Measurements from ENCODE around the gene ELP1. TPM values are rescaled to one million over a fixed set of nuclear protein-coding genes. Genes with fewer than 3 reads are reported as not detected.

The ELP1 gene
- total and polyA plus RNA-seq, 2 experiments from 2014 or later = 9.1 to 46.3 TPM

DNA sequence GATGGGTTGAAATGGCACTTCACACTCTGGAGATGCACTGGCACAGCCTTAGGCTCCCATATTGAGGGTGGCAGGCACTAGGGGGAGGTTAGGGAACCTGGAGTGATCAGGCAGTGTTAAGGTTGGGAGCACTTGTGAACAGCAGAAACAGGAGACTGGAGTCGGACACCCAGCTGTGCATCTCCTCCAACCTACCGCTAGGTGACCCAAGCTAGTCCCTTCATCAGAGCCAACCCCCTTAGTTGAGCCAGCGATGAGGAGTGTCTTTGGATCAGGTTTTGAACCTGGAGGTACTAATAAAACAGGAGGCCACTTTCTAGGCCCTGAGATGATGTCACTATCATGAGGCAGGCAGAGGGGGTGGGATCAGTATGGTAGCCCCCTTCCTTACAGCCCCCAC, 79.8 kb downstream of the ELP1 start:
- Histone ChIP-seq H4K20me1 (replicated peaks; ENCODE audit: insufficient read depth) (no peaks in the 10 kb centered on the region), H3K27me3 (ENCODE audit: insufficient read depth) (no peaks in the 10 kb centered on the region), H3K4me3 (no peak overlapping the region), H3F3A (replicated peaks; ENCODE audit: low read depth) (no peaks in the 10 kb centered on the region), H3K9me2 (ENCODE audit: insufficient read depth) (no peaks in the 10 kb centered on the region), H3K4me1 (ENCODE audit: insufficient read depth) (no peaks in the 10 kb centered on the region), H3K79me2 (replicated peaks; ENCODE audit: insufficient read depth) (no peaks in the 10 kb centered on the region), H3K4me2 (no peak overlapping the region), H2AFZ (no peak overlapping the region), H3K27ac (ENCODE audit: low read depth) (no peak overlapping the region), H3K36me3 (ENCODE audit: insufficient read depth) (no peaks in the 10 kb centered on the region)
- TF ChIP-seq, protein P1, sequence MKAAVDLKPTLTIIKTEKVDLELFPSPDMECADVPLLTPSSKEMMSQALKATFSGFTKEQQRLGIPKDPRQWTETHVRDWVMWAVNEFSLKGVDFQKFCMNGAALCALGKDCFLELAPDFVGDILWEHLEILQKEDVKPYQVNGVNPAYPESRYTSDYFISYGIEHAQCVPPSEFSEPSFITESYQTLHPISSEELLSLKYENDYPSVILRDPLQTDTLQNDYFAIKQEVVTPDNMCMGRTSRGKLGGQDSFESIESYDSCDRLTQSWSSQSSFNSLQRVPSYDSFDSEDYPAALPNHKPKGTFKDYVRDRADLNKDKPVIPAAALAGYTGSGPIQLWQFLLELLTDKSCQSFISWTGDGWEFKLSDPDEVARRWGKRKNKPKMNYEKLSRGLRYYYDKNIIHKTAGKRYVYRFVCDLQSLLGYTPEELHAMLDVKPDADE (IDR thresholded peaks at IDR 0.05) = no peak
- no peak for TF ChIP-seq NANOG (IDR thresholded peaks at IDR 0.05; ENCODE audit: borderline replicate concordance)
- no peak for TF ChIP-seq EZH2 (IDR thresholded peaks at IDR 0.05; ENCODE audit: low read depth, unreplicated experiment)
- TF ChIP-seq, protein P2, sequence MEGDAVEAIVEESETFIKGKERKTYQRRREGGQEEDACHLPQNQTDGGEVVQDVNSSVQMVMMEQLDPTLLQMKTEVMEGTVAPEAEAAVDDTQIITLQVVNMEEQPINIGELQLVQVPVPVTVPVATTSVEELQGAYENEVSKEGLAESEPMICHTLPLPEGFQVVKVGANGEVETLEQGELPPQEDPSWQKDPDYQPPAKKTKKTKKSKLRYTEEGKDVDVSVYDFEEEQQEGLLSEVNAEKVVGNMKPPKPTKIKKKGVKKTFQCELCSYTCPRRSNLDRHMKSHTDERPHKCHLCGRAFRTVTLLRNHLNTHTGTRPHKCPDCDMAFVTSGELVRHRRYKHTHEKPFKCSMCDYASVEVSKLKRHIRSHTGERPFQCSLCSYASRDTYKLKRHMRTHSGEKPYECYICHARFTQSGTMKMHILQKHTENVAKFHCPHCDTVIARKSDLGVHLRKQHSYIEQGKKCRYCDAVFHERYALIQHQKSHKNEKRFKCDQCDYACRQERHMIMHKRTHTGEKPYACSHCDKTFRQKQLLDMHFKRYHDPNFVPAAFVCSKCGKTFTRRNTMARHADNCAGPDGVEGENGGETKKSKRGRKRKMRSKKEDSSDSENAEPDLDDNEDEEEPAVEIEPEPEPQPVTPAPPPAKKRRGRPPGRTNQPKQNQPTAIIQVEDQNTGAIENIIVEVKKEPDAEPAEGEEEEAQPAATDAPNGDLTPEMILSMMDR (conservative IDR thresholded peaks at IDR 0.05; ENCODE audit: low read depth in 2 of 2) = peak; percentile 26 to 35; a peak in 3 of 4 replicates
- ATAC-seq (peak; percentile 70), DNase-seq (ENCODE audit: low spot score) (peak; percentile 42)
- no peak overlapping the region for H3K27ac Mint-ChIP-seq
- no peaks in the 10 kb centered on the region for H3K9me3 Mint-ChIP-seq
- H3K36me3 Mint-ChIP-seq (ENCODE audit: low read depth) = no peaks in the 10 kb centered on the region
- no peaks in the 10 kb centered on the region for H3K4me1 Mint-ChIP-seq
- H3K27me3 Mint-ChIP-seq (ENCODE audit: insufficient read depth, low read depth, poor library complexity) = peaks cover 7% of the 10 kb centered on the region
- no peak overlapping the region for H3K4me3 Mint-ChIP-seq

DNA sequence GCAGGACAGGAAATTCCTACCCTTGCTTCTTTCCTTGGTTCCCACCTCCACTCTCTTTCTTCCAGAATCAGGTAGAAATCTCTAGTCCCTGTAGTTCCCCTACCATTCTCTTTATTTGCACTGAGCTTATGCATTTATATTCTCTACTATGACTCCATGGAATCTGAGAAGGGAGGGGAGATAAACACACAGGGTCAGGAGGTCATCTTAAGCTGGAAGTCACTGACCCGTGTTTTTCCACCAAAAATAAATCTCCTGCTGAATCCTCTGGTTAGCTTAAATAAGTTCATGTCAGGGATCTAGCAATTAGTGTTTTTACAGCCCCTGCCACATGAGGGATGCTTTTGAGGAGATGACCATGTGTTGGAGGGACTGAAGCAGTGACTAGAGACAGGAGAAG, 81.8 kb downstream of the ELP1 start:
- no peaks in the 10 kb centered on the region for H3K27me3 ChIP-seq (ENCODE audit: insufficient read depth)
- no peak overlapping the region for H2AFZ ChIP-seq
- no peak overlapping the region for H3K4me2 ChIP-seq
- H3K27ac ChIP-seq (ENCODE audit: low read depth) = no peak overlapping the region
- H3K9me2 ChIP-seq (ENCODE audit: insufficient read depth) = no peaks in the 10 kb centered on the region
- H3K4me1 ChIP-seq (ENCODE audit: insufficient read depth) = no peaks in the 10 kb centered on the region
- H3K4me3 Mint-ChIP-seq = no peak overlapping the region
- no peaks in the 10 kb centered on the region for H3K79me2 ChIP-seq (replicated peaks; ENCODE audit: insufficient read depth)
- H4K20me1 ChIP-seq (replicated peaks; ENCODE audit: insufficient read depth) = no peaks in the 10 kb centered on the region
- H3K27ac Mint-ChIP-seq = no peak overlapping the region
- DNase-seq (ENCODE audit: low spot score) (no peak), ATAC-seq (no peak)
- no peaks in the 10 kb centered on the region for H3K4me1 Mint-ChIP-seq
- peaks cover 8% of the 10 kb centered on the region for H3K27me3 Mint-ChIP-seq (ENCODE audit: insufficient read depth, low read depth, poor library complexity)
- no peaks in the 10 kb centered on the region for H3F3A ChIP-seq (replicated peaks; ENCODE audit: low read depth)
- H3K36me3 ChIP-seq (ENCODE audit: insufficient read depth) = no peaks in the 10 kb centered on the region
- no peaks in the 10 kb centered on the region for H3K36me3 Mint-ChIP-seq (ENCODE audit: low read depth)
- H3K4me3 ChIP-seq = no peak overlapping the region
- no peaks in the 10 kb centered on the region for H3K9me3 Mint-ChIP-seq
- TF ChIP-seq EZH2 (IDR thresholded peaks at IDR 0.05; ENCODE audit: low read depth, unreplicated experiment) (no peak), ZNF331 (CRISPR knock-in tag; IDR thresholded peaks at IDR 0.05; ENCODE audit: low read depth) (no peak), STAT1 (IDR thresholded peaks at IDR 0.05; ENCODE audit: unreplicated experiment) (no peak), EZH2phosphoT487 (IDR thresholded peaks at IDR 0.05; ENCODE audit: unreplicated experiment) (no peak), JUNB (IDR thresholded peaks at IDR 0.05; ENCODE audit: unreplicated experiment) (no peak), POLR2AphosphoS5 (IDR thresholded peaks at IDR 0.05; ENCODE audit: low read depth) (no peak)
- TF ChIP-seq, protein P1 (IDR thresholded peaks at IDR 0.05) = no peak
- TF ChIP-seq, protein P3, sequence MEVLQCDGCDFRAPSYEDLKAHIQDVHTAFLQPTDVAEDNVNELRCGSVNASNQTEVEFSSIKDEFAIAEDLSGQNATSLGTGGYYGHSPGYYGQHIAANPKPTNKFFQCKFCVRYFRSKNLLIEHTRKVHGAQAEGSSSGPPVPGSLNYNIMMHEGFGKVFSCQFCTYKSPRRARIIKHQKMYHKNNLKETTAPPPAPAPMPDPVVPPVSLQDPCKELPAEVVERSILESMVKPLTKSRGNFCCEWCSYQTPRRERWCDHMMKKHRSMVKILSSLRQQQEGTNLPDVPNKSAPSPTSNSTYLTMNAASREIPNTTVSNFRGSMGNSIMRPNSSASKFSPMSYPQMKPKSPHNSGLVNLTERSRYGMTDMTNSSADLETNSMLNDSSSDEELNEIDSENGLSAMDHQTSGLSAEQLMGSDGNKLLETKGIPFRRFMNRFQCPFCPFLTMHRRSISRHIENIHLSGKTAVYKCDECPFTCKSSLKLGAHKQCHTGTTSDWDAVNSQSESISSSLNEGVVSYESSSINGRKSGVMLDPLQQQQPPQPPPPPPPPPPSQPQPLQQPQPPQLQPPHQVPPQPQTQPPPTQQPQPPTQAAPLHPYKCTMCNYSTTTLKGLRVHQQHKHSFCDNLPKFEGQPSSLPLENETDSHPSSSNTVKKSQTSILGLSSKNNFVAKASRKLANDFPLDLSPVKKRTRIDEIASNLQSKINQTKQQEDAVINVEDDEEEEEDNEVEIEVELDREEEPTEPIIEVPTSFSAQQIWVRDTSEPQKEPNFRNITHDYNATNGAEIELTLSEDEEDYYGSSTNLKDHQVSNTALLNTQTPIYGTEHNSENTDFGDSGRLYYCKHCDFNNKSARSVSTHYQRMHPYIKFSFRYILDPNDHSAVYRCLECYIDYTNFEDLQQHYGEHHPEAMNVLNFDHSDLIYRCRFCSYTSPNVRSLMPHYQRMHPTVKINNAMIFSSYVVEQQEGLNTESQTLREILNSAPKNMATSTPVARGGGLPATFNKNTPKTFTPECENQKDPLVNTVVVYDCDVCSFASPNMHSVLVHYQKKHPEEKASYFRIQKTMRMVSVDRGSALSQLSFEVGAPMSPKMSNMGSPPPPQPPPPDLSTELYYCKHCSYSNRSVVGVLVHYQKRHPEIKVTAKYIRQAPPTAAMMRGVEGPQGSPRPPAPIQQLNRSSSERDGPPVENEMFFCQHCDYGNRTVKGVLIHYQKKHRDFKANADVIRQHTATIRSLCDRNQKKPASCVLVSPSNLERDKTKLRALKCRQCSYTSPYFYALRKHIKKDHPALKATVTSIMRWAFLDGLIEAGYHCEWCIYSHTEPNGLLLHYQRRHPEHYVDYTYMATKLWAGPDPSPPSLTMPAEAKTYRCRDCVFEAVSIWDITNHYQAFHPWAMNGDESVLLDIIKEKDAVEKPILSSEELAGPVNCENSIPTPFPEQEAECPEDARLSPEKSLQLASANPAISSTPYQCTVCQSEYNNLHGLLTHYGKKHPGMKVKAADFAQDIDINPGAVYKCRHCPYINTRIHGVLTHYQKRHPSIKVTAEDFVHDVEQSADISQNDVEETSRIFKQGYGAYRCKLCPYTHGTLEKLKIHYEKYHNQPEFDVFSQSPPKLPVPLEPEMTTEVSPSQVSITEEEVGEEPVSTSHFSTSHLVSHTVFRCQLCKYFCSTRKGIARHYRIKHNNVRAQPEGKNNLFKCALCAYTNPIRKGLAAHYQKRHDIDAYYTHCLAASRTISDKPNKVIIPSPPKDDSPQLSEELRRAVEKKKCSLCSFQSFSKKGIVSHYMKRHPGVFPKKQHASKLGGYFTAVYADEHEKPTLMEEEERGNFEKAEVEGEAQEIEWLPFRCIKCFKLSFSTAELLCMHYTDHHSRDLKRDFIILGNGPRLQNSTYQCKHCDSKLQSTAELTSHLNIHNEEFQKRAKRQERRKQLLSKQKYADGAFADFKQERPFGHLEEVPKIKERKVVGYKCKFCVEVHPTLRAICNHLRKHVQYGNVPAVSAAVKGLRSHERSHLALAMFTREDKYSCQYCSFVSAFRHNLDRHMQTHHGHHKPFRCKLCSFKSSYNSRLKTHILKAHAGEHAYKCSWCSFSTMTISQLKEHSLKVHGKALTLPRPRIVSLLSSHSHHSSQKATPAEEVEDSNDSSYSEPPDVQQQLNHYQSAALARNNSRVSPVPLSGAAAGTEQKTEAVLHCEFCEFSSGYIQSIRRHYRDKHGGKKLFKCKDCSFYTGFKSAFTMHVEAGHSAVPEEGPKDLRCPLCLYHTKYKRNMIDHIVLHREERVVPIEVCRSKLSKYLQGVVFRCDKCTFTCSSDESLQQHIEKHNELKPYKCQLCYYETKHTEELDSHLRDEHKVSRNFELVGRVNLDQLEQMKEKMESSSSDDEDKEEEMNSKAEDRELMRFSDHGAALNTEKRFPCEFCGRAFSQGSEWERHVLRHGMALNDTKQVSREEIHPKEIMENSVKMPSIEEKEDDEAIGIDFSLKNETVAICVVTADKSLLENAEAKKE (CRISPR knock-in tag; IDR thresholded peaks at IDR 0.05) = no peak

Measured in GM23338 (cell line).